Epithelial cell of prostate (primary cell): ENCODE data around the gene ANKRD52.
A peak's percentile ranks its signal among the peaks of the same experiment; 100 is the strongest.
"Not testable (repeated sequence)": the region's sequence is repeated elsewhere in the genome, so short reads cannot be mapped to it uniquely, and the experiment has no call there.

Experiments
- DNase-seq: peaks from one replicate; pipeline ENCODE4 v3.0.0-alpha.2; 2011; ENCODE audit warnings: low read depth, low spot score
- H3K27ac ChIP-seq: fragments of 450-650 bp; 2 replicates; pipeline ENCODE4 v1.5.1; 2017; ENCODE audit warnings: mild to moderate bottlenecking

The ANKRD52 gene

DNA sequence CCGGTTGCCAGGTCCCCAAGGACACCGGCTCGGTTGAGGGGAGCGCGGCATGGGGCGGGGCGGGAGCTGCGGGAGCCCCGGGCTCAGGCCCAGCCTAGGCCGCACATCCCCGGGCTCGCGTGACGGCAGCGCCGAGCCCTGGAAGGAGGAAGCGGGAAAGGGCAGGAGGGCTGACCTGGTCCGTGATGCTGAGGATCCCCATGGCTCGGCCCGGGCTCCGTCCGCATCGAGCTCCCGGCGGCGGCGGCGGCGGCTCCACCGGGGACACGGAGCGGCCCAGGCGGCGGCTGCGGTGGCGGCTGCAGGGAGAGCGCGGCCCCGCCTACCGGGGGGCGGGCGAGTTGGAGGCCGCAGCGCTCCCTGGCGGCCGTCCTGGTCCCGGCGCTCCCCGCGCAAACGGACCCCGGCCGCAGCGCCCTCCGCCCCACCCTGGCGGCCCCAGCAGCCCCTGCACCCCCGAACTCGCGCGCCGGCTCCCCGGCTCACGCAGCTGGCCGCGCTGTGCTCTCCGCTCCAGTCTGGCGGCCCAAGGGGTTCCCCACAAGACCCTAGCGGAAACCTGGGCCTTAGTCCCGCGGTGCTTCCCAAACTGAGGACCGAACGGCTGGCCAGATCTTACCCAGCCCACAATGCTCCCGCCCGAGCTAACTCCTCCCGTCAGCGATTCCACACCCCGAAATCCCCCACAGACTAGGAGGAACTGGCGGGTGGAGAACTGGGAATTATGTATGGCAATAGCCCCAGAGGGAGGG lies at the start of gene ANKRD52:
Gene ANKRD52, minus strand, starts transcription at position 317 of the 752 bp plus-strand sequence. Its CDS starts 115 bp downstream, at position 202.
- no peak for DNase-seq
- H3K27ac ChIP-seq: peak within 1 kb of the TSS; percentile 61

DNA sequence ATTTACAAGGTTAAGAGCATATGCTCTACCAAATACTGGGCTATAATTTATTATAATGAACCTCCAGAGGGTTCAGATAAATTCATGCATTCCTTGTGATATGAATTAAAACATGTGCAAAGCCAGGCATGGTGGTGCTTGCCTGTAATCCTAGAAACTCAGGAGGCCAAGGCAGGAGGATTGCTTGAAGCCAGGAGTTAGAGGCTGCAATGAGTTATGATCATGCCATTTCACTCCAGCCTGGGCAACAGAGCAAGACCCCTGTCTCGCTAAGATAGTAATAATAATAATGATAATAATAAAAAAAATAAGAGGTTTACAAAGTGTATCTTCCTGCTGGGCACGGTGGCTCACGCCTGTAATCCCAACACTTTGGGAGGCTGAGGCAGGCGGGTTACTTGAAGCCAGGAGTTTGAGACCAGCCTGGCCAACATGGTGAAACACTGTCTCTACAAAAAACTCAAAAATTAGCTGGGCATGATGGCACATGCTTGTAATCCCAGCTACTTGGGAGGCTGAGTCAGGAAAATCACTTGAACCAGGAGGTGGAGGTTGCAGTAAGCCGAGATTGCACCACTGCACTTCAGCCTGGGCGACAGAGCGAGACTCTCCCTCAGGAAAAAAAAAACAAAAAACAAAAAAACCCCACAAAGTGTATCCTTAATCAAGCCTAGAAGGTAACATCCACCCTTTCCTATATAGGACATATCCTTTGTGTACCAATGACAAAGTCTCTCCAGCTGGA lies 49.2 kb upstream of the ANKRD52 start:
- DNase-seq: no peak
- H3K27ac ChIP-seq: no peak overlapping the region

DNA sequence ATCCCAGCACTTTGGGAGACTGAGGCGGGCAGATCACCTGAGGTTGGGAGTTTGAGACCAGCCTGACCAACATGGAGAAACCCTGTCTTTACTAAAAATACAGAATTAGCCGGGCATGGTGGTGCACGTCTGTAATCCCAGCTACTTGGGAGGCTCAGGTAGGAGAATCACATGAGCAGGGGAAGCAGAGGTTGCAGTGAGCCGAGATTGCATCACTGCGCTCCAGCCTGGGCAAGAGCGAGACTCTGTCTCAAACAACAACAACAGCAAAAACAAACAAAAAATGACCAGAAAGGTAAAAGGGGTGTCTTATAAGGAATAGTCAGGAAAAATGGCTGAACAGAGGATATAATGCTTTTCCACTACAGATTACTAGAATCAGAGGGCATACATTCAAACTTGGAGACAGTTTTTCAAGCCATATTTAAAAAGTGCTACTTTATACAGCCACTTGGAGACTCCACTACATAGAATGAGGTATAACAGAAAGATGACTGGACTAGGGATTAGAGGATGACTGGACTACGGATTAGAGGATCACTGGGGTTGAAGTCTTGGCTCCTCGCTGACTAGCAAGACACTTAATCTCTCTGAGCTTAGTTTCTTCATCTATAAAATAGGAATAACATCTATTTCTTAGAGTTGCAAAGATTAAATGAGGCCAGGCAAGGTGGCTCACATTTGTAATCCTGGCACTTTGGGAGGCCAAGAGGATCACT lies 46.8 kb upstream of the ANKRD52 start:
- DNase-seq: no peak
- no peak overlapping the region for H3K27ac ChIP-seq

DNA sequence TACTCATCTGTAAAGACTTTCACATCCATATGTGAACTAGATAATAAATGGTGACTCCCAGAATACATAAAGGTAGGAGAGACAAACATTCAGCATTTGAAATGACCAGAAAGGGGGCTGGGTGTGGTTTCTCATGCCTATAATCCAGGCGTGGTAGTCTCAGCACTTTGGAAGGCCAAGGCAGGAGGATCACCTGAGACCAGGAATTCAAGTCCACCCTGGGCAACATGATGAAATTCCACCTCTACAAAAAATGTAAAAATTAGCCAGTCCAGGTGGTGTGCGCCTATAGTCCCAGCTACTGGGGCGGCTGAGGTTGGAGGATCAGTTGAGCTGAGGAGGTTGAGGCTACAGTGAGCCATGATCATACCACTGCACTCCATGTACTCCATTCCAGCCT lies 46.1 kb upstream of the ANKRD52 start:
- no peak for DNase-seq
- H3K27ac ChIP-seq: no peak overlapping the region

DNA sequence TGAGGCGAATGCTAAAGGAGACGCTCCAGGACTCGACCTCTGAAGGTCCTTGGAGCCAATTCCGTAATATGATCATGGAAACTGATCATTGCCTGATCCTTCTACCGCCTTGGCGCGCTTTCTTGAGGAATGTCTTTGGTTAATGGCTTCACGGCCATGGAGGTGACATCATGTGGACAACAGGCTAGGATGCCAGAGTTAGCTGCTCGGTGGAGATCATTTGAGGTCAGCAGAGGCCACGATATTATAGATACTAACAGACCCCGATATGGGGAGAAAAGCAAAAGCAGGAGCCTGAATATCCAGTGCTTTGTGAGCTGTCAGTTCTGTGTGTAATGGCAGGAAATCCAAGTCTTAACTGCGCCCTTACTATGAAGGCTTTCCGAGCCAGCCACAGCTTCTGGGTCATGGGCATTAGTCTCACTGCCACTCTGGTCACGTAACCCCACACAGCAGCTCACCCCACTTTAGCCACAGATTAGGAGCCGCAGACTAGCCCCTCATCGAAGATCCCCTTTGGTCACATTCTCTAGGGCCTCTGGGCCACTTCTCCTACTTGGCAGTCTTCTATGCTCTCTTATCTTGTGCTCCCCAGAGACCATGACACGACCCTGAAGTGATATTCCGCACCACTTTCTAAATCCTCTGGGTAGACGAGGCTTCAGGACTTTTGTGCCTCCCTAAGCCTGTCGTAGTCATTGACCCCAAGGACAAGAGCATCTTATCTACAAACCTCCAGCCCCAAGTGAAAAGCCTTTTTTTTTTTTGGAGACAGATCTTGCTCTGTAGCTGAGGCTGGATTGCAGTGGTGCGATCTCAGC lies 42.7 kb upstream of the ANKRD52 start:
- no peak for DNase-seq
- peak overlapping the region; percentile 88 for H3K27ac ChIP-seq

DNA sequence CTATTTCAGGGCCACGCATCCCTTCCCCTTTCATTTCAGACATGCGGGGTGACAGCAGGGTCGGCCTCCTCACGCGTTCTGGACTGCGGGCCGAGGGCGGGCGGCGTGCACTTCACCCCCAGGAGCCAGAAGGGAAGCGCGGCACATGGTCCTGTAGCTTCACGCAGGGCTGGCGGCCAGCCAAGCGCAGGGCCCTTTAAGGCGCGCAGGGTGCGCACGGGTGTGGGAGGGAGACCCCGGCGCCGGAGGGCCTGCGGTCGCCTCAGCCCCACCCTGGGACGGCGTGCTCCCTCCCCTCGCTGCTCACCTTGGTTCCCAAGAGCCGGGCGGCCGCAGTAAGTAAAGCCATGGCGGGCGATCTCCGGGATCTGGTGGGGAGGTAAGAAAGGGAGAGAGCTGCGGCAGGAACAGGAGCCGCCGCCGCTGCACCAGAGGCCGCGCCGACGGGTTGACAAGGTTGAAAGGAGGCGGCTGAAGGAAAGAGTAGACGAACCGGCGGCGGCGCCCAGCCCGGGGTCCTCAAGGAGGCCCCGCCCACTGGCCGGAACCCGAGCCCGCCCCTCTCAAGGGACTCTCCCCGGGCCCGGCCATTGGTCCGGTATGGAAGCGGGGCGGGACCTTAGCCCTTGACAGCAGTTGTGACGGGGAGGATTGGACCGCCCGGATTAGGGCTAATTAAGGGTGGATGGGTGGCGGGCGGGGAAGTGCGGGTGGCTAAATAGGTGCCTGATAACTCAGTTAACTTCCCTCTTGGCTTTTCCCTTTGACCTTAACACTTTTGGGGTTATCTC lies 41.9 kb upstream of the ANKRD52 start, which contains the start of gene CS:
Gene CS, minus strand, starts transcription at position 478 of the 791 bp plus-strand sequence. Its CDS starts 129 bp downstream, at position 349.
- peak; percentile 82 for DNase-seq
- peak within 1 kb of the TSS; percentile 88 for H3K27ac ChIP-seq

DNA sequence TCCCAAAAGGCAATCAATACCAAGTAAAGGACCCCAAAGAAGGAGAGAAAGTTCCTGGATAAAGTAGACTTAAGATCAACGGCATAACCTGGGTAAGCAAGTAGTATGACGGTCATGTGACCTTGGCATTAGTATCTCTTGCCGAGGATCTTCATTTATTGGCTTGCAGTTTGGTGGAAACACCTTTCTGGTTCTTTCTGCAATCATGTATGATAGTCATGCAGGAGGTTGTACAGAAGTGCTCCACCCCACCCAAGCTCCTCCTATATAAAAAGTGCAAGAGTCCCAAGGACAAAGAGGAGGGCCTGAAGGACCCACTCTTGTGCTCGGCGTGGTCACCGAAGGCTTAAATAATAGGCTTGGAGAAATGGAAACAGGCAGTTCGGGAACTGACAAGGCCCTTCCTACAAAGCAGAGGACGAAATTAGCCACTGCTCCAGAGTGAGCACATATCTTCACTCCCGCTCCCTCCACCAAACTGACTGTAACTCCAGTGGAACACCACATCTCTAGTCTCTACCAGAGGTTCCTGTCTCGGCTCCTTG lies 41.2 kb upstream of the ANKRD52 start:
- peak overlapping the region; percentile 88 for H3K27ac ChIP-seq
- DNase-seq: no peak

DNA sequence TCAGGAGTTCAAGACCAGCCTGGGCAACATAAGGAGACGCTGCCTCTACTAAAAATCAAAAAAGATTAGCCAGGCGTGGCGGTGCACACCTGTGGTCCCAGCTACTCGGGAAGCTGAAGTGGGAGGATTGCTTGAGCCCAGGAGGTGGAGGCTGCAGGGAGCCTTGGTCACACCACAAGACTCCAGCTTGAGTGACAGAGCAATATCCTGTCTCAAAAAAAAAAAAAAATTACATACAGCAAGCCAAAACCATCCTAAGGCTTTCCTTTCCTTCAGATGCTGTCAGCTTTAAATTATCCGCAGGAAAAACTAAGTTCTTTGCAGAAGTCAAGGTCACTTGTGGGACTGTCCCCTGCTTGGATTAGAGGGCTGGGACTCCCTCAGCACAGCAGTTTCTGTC lies 40.6 kb upstream of the ANKRD52 start:
- DNase-seq: no peak
- H3K27ac ChIP-seq: peak overlapping the region; percentile 88

DNA sequence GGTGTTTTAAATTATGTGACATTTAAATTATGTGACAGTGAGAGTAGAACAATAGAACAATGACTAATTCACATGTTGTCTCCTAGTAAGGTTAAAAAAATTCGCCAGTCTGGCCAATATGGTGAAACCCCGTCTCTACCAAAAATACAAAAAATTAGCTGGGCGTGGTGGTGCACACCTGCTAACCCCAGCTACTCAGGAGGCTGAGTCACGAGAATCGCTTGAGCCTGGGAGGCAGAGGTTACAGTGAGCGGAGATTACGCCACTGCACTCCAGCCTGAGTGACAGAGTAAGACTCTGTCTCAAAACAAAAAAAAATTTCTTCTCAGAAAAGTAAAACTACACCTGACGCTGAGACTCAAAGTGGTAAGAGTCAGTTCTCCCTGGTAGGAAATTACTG lies 39.2 kb upstream of the ANKRD52 start:
- H3K27ac ChIP-seq: no peak overlapping the region
- no peak for DNase-seq

DNA sequence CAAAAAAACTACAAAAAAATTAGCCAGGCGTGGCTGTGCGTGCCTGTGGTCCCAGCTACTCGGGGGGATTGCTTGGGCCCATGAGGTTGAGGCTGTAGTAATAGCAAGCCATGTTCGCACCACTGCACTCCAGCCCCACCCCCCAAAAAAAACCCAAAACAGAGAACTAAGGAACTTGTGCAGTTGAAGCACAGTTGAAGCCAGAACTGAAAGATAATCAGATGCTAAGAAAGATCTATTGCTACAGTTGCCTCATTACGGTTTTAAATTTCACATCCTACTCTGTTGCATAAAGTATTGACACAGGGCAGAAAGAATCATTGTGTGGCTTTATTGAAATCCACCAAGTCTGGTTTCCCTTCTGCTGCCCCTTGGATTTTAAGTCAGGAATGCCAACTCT lies 38.1 kb upstream of the ANKRD52 start:
- DNase-seq: no peak
- H3K27ac ChIP-seq: no peak overlapping the region

DNA sequence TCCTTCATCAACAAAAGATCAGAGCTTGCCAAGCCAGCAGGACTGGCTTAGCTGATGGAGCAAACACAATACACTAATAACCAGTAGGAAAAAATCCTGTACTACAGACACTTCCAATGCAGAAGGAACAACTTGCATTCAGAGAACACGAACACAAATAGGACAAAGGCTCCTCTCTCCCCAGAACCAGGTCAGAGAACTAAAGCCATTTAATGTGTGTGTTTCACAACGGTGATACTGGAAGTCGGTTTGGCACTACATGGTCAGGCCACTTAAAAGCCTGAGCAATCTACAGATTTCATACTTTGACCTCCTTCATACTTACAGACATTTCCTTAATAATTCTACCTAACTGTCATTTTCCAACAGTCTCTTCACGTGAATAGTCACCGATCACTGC lies 35.6 kb upstream of the ANKRD52 start:
- no peak overlapping the region for H3K27ac ChIP-seq
- DNase-seq: no peak

DNA sequence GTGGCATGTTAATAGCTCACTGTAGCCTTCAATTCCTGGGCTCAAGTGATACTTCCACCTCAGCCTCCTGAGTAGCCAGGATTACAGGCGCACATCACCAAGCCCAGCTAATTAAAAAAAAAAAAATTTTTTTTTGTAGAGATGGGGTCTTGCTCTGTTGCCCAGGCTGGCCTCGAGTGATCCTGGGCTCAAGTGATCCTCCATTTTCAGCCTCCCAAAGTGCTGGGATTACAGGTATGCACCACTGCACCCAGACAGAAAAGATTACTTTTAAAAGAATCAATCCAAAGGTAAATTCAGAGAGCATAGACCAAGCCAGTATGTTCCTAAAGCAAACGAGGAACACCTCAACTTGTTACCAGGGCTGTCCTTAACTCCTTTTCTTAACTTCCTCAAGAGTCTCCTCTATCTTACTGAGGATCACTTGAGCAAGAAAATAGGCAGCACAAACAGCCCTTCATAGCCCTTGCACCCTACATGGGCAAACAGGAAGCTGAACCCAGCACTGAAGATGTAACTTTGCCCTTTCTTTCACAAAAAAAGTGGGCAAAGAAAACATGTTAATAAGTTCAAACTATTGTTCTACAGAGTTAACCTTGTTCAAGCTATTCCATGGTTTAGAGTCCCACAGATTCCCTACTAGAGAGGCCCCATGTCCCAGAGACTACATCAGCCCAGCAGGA lies 30.7 kb upstream of the ANKRD52 start:
- DNase-seq: no peak
- H3K27ac ChIP-seq: no peak overlapping the region

DNA sequence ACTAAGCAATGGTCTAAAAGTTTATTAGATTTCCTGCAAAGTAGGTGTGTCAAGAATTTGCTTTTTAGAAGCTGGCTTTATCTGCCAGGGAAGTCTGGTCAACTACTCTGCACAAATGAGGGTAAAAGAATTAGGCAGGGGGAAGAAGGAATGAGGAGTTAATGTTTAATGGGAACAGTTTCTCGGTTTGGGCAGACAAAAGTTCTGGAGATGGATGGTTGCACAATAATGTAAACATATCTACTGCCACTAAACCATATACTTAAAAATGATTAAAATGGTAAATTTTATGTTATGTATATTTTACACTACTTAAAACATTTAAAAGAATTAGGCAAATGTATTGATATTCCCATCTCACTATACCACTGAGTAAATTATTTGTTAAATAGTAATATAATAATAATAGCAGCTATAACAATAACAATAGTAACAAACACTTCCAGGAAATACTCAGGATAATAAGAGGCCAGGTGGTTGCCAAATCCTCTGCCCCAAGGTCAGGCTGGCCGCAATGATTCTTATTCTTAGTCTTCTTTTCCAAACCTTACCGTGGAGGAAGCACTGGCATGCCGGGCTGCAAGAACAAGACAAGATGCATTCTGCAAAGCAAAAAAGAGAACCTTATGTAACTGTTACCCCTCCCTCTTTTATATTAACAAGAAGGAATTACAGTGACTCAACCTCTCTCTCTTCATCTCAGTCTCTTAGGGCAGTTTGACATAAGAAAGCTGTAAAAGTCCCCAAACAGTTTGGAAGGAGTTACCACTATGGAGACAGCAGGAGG lies 28.1 kb upstream of the ANKRD52 start:
- H3K27ac ChIP-seq: no peak overlapping the region
- no peak for DNase-seq

DNA sequence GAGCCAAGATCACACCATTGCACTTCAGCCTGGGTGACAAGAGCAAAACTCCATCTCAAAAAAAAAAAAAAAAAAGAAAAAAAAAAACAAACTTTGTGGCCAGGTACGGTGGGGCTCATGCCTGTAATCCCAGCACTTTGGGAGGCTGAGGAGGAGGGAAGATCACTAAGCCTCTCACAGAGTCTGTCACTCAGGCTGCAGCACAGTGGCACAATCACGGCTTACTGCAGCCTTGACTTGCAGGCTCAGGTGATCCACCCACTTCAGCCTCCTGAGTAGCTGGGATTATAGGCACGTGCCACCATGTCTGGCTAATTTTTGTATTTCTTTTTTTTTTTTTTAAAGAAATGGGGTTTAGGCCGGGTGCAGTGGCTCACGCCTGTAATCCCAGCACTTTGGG lies 26.1 kb upstream of the ANKRD52 start:
- DNase-seq: not testable (repeated sequence)

DNA sequence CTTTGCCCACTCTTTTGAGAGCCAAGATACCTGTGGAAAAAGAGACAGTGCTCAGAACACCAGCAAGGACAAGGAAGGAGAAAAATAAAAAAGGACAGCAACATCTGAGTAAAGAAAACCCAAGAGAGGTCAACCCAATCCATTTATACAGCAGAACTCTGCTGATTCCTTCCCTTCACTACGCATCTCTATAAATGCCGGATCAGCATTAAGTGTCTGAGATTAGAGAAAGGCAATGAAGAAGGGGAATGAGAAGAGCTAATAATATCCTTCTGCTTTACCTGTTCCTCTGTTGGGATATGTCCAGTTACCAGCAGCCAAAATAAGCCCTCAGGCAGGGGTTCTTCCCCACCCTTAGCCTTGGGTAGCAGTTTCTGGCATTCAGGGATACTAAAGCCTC lies 24.4 kb upstream of the ANKRD52 start:
- no peak for DNase-seq
- H3K27ac ChIP-seq: no peak overlapping the region

More for the DNA sequence above, 26.1 kb upstream of the ANKRD52 start:
- not testable (repeated sequence) for H3K27ac ChIP-seq

DNA sequence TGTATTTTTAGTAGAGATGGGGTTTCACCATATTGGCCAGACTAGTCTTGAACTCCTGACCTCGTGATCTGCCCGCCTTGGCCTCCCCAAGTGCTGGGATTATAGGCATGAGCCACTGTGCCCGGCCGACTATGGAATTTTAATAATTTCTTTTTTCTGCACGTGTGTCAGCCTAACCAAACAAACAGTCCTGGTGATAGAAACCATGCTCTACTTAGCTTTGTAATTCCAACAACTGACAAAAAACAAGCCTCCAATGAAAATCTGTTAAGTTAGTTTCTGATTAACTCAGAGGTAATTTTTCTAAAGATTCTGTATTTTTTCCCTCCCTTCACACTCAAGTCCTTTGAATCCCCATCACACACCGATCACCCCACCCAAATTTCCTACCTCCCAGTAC lies 23.8 kb upstream of the ANKRD52 start:
- DNase-seq: no peak
- H3K27ac ChIP-seq: no peak overlapping the region

DNA sequence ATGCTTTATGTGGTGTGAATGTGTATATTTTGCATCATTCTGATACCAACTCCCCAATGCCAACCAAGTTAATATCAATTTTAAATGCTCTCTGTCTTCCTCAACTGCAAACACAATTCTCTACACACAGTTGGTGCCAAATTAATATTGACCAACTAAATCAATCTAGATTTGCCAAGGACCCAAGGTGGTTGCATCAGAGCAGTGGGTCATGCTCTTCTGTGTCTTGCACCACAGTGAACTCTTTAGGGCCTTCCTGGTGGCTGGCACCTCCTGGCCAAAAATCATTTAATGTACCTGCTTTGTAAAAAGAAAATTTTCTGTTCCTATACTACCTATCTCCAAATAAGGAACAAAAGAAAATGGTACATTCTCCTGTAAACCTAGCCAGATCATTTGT lies 22.7 kb upstream of the ANKRD52 start:
- no peak for DNase-seq
- no peak overlapping the region for H3K27ac ChIP-seq

DNA sequence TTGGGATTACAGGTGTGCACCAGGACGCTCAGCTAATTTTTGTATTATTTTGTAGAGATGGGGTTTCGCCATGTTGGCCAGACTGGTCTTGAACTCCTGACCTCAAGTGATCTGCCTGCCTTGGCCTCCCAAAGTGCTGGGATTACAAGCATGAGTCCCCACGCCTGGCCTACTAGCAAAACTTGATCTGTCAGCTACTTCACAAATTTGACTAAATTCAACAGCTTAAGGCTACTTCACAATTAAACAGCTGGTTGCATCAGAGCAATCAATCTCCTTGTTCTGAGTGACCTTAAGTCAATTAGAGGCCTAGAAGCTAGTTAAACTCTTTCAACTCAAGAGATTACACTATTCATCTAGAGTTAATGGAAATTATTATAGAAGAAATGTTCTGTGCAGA lies 20.7 kb upstream of the ANKRD52 start:
- no peak for DNase-seq
- no peak overlapping the region for H3K27ac ChIP-seq
